HEK293 (cell line): ENCODE data around the gene ESPL1.

Source experiments
- KLF10 ChIP-seq: fragments of 450-650 bp; IDR thresholded peaks from 2 replicates; pipeline ENCODE4 v1.5.1; 2018; ENCODE audit warnings: missing biosample characterization, mild to moderate bottlenecking, missing genetic modification characterization
- YY1 ChIP-seq: fragments of 450-650 bp; formaldehyde crosslinking; IDR thresholded peaks from 2 replicates; pipeline ENCODE4 v1.5.1; 2018; ENCODE audit warnings: missing biosample characterization, missing genetic modification characterization
- ZIC2 ChIP-seq: fragments of 450-650 bp; formaldehyde crosslinking; IDR thresholded peaks from 2 replicates; pipeline ENCODE4 v1.5.1; 2016; ENCODE audit warnings: missing biosample characterization, missing genetic modification characterization
- ZNF274 ChIP-seq, 2 experiments: fragments of 200-500 bp in 1 of 2; fragments of 450-650 bp in 1 of 2; sonication (Bioruptor generic) in 1 of 2; formaldehyde crosslinking in 1 of 2; IDR thresholded peaks; 2 replicates each; pipeline versions ENCODE4 v1.5.1 to v1.6.1; 2014 to 2016; ENCODE audit warnings: borderline replicate concordance in 1 of 2, inconsistent platforms in 1 of 2, low read length in 1 of 2, missing biosample characterization in 1 of 2, missing genetic modification characterization in 1 of 2
- TF ChIP-seq, protein P1 (sequence below): fragments of 450-650 bp; formaldehyde crosslinking; IDR thresholded peaks from 2 replicates; pipeline ENCODE4 v1.5.1; 2016; ENCODE audit warnings: missing biosample characterization, missing genetic modification characterization
- TF ChIP-seq, protein P2 (sequence below): fragments of 450-650 bp; formaldehyde crosslinking; IDR thresholded peaks from 2 replicates; pipeline ENCODE4 v1.5.1; 2016; ENCODE audit warnings: missing biosample characterization, missing genetic modification characterization
- TF ChIP-seq, protein P3 (sequence below): fragments of 450-650 bp; formaldehyde crosslinking; IDR thresholded peaks from 2 replicates; pipeline ENCODE4 v1.5.1; 2016; ENCODE audit warnings: missing biosample characterization, missing genetic modification characterization

DNA sequence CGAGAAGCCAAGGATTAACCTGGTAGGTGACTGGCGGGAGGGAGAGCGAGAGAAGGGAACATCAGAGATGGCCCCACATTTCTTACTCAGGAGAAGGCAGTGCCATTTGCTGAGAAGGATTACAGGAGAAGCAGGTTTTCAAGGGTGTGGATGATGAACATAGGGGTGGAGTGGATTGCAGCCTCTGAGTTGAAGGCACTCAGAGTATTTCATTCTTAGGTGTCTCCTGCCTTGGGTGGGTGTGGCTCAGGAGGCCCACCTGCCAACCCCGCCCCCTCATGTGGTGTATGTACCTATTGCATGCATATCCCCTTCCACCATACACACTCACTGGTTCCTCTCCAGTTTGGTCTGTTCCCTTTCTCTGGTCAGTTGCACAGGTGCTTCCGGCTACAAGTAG, 6.3 kb downstream of the ESPL1 start:
- TF ChIP-seq ZNF274 (IDR thresholded peaks at IDR 0.05; ENCODE audit: low read length) (no peak), ZNF274 (tag by site-specific recombination; IDR thresholded peaks at IDR 0.05; ENCODE audit: borderline replicate concordance) (no peak), ZIC2 (no peak), KLF10 (tag by site-specific recombination) (no peak), YY1 (tag by site-specific recombination) (no peak)
- TF ChIP-seq, protein P1, sequence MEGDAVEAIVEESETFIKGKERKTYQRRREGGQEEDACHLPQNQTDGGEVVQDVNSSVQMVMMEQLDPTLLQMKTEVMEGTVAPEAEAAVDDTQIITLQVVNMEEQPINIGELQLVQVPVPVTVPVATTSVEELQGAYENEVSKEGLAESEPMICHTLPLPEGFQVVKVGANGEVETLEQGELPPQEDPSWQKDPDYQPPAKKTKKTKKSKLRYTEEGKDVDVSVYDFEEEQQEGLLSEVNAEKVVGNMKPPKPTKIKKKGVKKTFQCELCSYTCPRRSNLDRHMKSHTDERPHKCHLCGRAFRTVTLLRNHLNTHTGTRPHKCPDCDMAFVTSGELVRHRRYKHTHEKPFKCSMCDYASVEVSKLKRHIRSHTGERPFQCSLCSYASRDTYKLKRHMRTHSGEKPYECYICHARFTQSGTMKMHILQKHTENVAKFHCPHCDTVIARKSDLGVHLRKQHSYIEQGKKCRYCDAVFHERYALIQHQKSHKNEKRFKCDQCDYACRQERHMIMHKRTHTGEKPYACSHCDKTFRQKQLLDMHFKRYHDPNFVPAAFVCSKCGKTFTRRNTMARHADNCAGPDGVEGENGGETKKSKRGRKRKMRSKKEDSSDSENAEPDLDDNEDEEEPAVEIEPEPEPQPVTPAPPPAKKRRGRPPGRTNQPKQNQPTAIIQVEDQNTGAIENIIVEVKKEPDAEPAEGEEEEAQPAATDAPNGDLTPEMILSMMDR (tag by site-specific recombination), result no peak
- TF ChIP-seq, protein P2, sequence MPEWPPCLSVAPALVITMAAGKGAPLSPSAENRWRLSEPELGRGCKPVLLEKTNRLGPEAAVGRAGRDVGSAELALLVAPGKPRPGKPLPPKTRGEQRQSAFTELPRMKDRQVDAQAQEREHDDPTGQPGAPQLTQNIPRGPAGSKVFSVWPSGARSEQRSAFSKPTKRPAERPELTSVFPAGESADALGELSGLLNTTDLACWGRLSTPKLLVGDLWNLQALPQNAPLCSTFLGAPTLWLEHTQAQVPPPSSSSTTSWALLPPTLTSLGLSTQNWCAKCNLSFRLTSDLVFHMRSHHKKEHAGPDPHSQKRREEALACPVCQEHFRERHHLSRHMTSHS (tag by site-specific recombination), result no peak
- TF ChIP-seq, protein P3, sequence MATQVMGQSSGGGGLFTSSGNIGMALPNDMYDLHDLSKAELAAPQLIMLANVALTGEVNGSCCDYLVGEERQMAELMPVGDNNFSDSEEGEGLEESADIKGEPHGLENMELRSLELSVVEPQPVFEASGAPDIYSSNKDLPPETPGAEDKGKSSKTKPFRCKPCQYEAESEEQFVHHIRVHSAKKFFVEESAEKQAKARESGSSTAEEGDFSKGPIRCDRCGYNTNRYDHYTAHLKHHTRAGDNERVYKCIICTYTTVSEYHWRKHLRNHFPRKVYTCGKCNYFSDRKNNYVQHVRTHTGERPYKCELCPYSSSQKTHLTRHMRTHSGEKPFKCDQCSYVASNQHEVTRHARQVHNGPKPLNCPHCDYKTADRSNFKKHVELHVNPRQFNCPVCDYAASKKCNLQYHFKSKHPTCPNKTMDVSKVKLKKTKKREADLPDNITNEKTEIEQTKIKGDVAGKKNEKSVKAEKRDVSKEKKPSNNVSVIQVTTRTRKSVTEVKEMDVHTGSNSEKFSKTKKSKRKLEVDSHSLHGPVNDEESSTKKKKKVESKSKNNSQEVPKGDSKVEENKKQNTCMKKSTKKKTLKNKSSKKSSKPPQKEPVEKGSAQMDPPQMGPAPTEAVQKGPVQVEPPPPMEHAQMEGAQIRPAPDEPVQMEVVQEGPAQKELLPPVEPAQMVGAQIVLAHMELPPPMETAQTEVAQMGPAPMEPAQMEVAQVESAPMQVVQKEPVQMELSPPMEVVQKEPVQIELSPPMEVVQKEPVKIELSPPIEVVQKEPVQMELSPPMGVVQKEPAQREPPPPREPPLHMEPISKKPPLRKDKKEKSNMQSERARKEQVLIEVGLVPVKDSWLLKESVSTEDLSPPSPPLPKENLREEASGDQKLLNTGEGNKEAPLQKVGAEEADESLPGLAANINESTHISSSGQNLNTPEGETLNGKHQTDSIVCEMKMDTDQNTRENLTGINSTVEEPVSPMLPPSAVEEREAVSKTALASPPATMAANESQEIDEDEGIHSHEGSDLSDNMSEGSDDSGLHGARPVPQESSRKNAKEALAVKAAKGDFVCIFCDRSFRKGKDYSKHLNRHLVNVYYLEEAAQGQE (tag by site-specific recombination), result no peak
